Measurements from ENCODE around the gene PHLDA3. TPM values are rescaled to one million over a fixed set of nuclear protein-coding genes. Genes with fewer than 3 reads are reported as not detected.

Gene PHLDA3
- total RNA-seq, 2 experiments from 2014 or later, result 0.45 to 0.71 TPM

DNA sequence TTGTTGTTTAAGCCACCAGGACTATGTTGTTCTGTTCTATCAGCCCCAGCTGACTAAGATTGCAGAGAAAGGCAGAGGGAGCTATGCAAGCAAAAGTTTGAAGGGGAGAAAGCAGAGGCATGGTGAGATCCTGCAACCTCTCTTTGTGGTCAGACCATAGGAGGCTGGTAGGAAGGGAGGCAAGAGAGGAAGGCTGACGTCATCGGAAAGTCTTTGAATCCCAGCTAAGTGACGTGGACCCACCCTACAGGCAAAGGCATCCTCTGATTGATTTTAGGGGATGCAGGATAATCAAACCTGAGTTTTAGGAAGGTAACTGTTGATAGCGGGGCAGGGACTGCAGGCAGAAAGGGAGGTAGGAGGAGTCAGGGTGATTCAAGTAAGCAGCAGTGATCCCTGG is 24.2 kb downstream of the PHLDA3 start:
- H3K27me3 Mint-ChIP-seq, result peaks cover 10% of the 10 kb centered on the region
- ATAC-seq (ENCODE audit: poor library complexity), result no peak

DNA sequence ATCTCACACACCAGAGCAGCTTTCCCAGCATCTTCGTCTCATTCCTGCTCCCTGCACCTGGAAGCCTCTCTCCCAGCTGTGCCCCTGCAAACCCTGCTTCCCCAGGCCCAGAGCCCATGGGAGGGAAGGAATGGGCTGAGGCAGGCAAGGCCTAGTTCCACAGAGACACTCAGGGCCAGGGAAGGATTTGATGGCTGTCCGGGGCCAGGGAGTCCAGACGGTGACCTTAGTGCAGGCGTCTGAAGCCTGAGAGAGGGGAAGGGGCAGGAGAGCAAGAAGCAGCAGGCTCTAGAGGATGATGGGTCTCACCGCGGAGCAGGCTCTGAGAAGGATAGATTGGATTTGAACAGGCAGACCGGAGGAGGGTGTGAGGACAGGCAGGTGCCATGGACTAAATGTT is 25.2 kb downstream of the PHLDA3 start:
- Mint-ChIP-seq H3K4me1 (ENCODE audit: low read depth) (peaks cover 4% of the 10 kb centered on the region), H3K27me3 (peaks cover 14% of the 10 kb centered on the region), H3K36me3 (ENCODE audit: low read depth) (no peaks in the 10 kb centered on the region), H3K4me3 (no peak overlapping the region), H3K9me3 (no peaks in the 10 kb centered on the region), H3K27ac (no peak overlapping the region)
- no peaks in the 10 kb centered on the region for H3K9me3 ChIP-seq (ENCODE audit: control insufficient read depth in 1 of 2, insufficient read depth in 1 of 2, low read length in 2 of 2)
- no peaks in the 10 kb centered on the region for H3K36me3 ChIP-seq (ENCODE audit: insufficient read depth, low read length)
- DNase-seq (no peak), ATAC-seq (ENCODE audit: poor library complexity) (no peak)
- H3K27ac ChIP-seq (ENCODE audit: low read depth in 1 of 2, low read length in 2 of 2), result no peak overlapping the region
- TF ChIP-seq, protein P1, sequence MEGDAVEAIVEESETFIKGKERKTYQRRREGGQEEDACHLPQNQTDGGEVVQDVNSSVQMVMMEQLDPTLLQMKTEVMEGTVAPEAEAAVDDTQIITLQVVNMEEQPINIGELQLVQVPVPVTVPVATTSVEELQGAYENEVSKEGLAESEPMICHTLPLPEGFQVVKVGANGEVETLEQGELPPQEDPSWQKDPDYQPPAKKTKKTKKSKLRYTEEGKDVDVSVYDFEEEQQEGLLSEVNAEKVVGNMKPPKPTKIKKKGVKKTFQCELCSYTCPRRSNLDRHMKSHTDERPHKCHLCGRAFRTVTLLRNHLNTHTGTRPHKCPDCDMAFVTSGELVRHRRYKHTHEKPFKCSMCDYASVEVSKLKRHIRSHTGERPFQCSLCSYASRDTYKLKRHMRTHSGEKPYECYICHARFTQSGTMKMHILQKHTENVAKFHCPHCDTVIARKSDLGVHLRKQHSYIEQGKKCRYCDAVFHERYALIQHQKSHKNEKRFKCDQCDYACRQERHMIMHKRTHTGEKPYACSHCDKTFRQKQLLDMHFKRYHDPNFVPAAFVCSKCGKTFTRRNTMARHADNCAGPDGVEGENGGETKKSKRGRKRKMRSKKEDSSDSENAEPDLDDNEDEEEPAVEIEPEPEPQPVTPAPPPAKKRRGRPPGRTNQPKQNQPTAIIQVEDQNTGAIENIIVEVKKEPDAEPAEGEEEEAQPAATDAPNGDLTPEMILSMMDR (IDR thresholded peaks at IDR 0.05), result no peak
- ChIA-PET POLR2A (no interaction called here), CTCF (no interaction called here)
- H3K27me3 ChIP-seq (ENCODE audit: control insufficient read depth in 1 of 2, insufficient read depth in 2 of 2, low read length in 2 of 2), result no peaks in the 10 kb centered on the region
- intact Hi-C loops (cut with DNase I, micrococcal nuclease), result no loop called here
- H3K4me3 ChIP-seq (ENCODE audit: low read length), result no peak overlapping the region
- peaks cover 9% of the 10 kb centered on the region for H3K4me1 ChIP-seq (ENCODE audit: insufficient read depth, low read length)

More for the DNA sequence above, 24.2 kb downstream of the PHLDA3 start:
- H3K27me3 ChIP-seq (ENCODE audit: control insufficient read depth in 1 of 2, insufficient read depth in 2 of 2, low read length in 2 of 2), result no peaks in the 10 kb centered on the region
- Mint-ChIP-seq H3K36me3 (ENCODE audit: low read depth) (no peaks in the 10 kb centered on the region), H3K4me3 (no peak overlapping the region), H3K27ac (no peak overlapping the region), H3K9me3 (no peaks in the 10 kb centered on the region), H3K4me1 (ENCODE audit: low read depth) (peaks cover 4% of the 10 kb centered on the region)
- TF ChIP-seq, protein P1 (IDR thresholded peaks at IDR 0.05), result no peak
- intact Hi-C loops (cut with DNase I, micrococcal nuclease), result no loop called here
- DNase-seq, result no peak
- H3K4me3 ChIP-seq (ENCODE audit: low read length), result no peak overlapping the region
- CTCF ChIA-PET, result no interaction called here
- H3K36me3 ChIP-seq (ENCODE audit: insufficient read depth, low read length), result no peaks in the 10 kb centered on the region
- H3K4me1 ChIP-seq (ENCODE audit: insufficient read depth, low read length), result peaks cover 9% of the 10 kb centered on the region
- H3K9me3 ChIP-seq (ENCODE audit: control insufficient read depth in 1 of 2, insufficient read depth in 1 of 2, low read length in 2 of 2), result no peaks in the 10 kb centered on the region
- no peak overlapping the region for H3K27ac ChIP-seq (ENCODE audit: low read depth in 1 of 2, low read length in 2 of 2)
- POLR2A ChIA-PET, result no interaction called here

DNA sequence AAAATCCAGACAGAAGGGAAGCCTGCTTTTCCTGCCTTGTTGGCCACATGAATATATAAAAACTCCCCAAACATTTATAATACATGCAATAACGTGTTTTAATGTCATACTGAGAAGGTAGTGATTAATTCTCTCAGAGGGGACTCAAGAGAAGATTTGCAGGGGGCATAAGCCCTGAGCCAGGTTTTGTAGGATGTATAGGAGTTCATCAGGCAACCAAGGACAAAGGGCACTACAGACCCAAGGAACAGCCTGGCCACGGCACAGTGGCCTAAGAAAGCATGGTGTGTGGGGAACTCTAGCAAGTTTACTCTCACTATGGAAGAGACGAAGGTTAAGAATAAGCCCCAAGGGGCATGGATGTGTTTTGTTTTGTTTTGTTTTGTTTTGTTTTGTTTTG is 32.0 kb downstream of the PHLDA3 start:
- ChIA-PET POLR2A (no interaction called here), CTCF (no interaction called here)
- H3K9me3 ChIP-seq (ENCODE audit: control insufficient read depth in 1 of 2, insufficient read depth in 1 of 2, low read length in 2 of 2), result no peaks in the 10 kb centered on the region
- Mint-ChIP-seq H3K9me3 (no peaks in the 10 kb centered on the region), H3K4me3 (no peak overlapping the region), H3K4me1 (ENCODE audit: low read depth) (peaks cover 7% of the 10 kb centered on the region), H3K36me3 (ENCODE audit: low read depth) (no peaks in the 10 kb centered on the region), H3K27ac (no peak overlapping the region), H3K27me3 (peaks cover 24% of the 10 kb centered on the region)
- ATAC-seq (ENCODE audit: poor library complexity) (no peak), DNase-seq (no peak)
- TF ChIP-seq, protein P1 (IDR thresholded peaks at IDR 0.05), result no peak
- intact Hi-C loops (cut with DNase I, micrococcal nuclease), result loop anchor here in 1 of 2 experiments (5.0 kb wide), 1 partner anchor 45 kb away; no protein-coding TSS in a partner anchor
- no peaks in the 10 kb centered on the region for H3K36me3 ChIP-seq (ENCODE audit: insufficient read depth, low read length)
- peaks cover 5% of the 10 kb centered on the region for H3K4me1 ChIP-seq (ENCODE audit: insufficient read depth, low read length)
- H3K27ac ChIP-seq (ENCODE audit: low read depth in 1 of 2, low read length in 2 of 2), result no peak overlapping the region
- H3K4me3 ChIP-seq (ENCODE audit: low read length), result no peak overlapping the region
- H3K27me3 ChIP-seq (ENCODE audit: control insufficient read depth in 1 of 2, insufficient read depth in 2 of 2, low read length in 2 of 2), result no peaks in the 10 kb centered on the region
